HepG2 (cell line): Measurements from ENCODE around the gene ICAM3. TPM values are rescaled to one million over a fixed set of nuclear protein-coding genes. Genes with fewer than 3 reads are reported as not detected.
A peak's percentile ranks its signal among the peaks of the same experiment; 100 is the strongest.

Experiments
- AKAP8 ChIP-seq: sonication (generic); formaldehyde crosslinking; IDR thresholded peaks from 2 replicates; pipeline ENCODE4 v1.5.1; 2020; ENCODE audit warnings: mild to moderate bottlenecking, missing genetic modification reagents
- ARNT2 ChIP-seq: sonication (generic); formaldehyde crosslinking; IDR thresholded peaks from 2 replicates; pipeline ENCODE4 v1.8.0; 2022; ENCODE audit warnings: mild to moderate bottlenecking, low read depth, missing genetic modification reagents, moderate library complexity
- CCDC6 ChIP-seq: sonication (generic); formaldehyde crosslinking; IDR thresholded peaks from 2 replicates; pipeline ENCODE4 v1.8.1; 2022; ENCODE audit warnings: mild to moderate bottlenecking, missing genetic modification reagents, moderate library complexity
- GABPA ChIP-seq, 2 experiments: IDR thresholded peaks; 2 replicates each; pipeline ENCODE4 v1.6.1; 2011 to 2016; ENCODE audit warnings: low read depth in 2 of 2, low read length in 1 of 2, missing biosample characterization in 1 of 2, missing genetic modification characterization in 1 of 2
- RFX5 ChIP-seq: IDR thresholded peaks from 2 replicates; pipeline ENCODE4 v1.6.1; 2011; ENCODE audit warnings: low read depth, low read length, improper control_type of control experiment
- SMARCC2 ChIP-seq: fragments of 450-650 bp; IDR thresholded peaks from 2 replicates; pipeline ENCODE4 v1.6.1; 2017; ENCODE audit warnings: antibody characterized with exemption, mild to moderate bottlenecking
- THYN1 ChIP-seq: sonication (generic); formaldehyde crosslinking; IDR thresholded peaks from 2 replicates; pipeline ENCODE4 v1.8.1; 2023; ENCODE audit warnings: low read depth, mild to moderate bottlenecking, moderate library complexity, missing genetic modification reagents, borderline replicate concordance
- ZNF124 ChIP-seq: sonication (generic); formaldehyde crosslinking; IDR thresholded peaks from 2 replicates; pipeline ENCODE4 v1.4.0; 2020; ENCODE audit warnings: missing genetic modification reagents
- ZNF761 ChIP-seq: sonication (generic); formaldehyde crosslinking; conservative IDR thresholded peaks from 2 replicates; pipeline ENCODE4 v1.4.0; 2020; ENCODE audit warnings: mild to moderate bottlenecking, missing genetic modification reagents
- ZNF781 ChIP-seq: sonication (generic); formaldehyde crosslinking; IDR thresholded peaks from 2 replicates; pipeline ENCODE4 v1.5.1; 2020; ENCODE audit warnings: borderline replicate concordance, mild to moderate bottlenecking, missing genetic modification reagents; ENCODE audit errors: not compliant biosample characterization
- polyA plus RNA-seq, 8 experiments: library from polyadenylated mRNA; depleted of rRNA in 3 of 8; stranded (reverse) in 7 of 8; unstranded in 1 of 8; fragments of >200 nt; fragmentation: Illumina TruSeq in 4 of 8; extraction: Trizol in 4 of 8; gene quantifications; 2 replicates each; pipeline versions ENCODE4 v1.2.1 to v1.2.3, GENCODE V29; 2011 to 2016; ENCODE audit warnings: low read depth in 4 of 8, missing spikeins in 1 of 8, mixed read lengths in 1 of 8; ENCODE audit not compliant: insufficient read depth in 1 of 8
- total RNA-seq, 5 experiments: library from RNA; depleted of rRNA; stranded (reverse); fragments of >200 nt; fragmentation: Illumina TruSeq; extraction: Trizol; gene quantifications; 2 replicates each; pipeline ENCODE4 v1.2.3, GENCODE V29; 2016; ENCODE audit warnings: low read depth in 1 of 5
- TF ChIP-seq, protein P1 (sequence below): sonication (generic); IDR thresholded peaks from 2 replicates; pipeline ENCODE4 v1.6.1; 2016; ENCODE audit warnings: low read depth, borderline replicate concordance
- TF ChIP-seq, protein P2 (sequence below): sonication (generic); formaldehyde crosslinking; IDR thresholded peaks from 2 replicates; pipeline ENCODE4 v1.4.0; 2020; ENCODE audit warnings: missing genetic modification reagents, mild to moderate bottlenecking, borderline replicate concordance
- TF ChIP-seq, protein P3 (sequence below): sonication (generic); formaldehyde crosslinking; IDR thresholded peaks from 2 replicates; pipeline ENCODE4 v1.9.0; 2021; ENCODE audit warnings: missing genetic modification reagents, borderline replicate concordance
- TF ChIP-seq, protein P4 (sequence below): sonication (generic); formaldehyde crosslinking; IDR thresholded peaks from 2 replicates; pipeline ENCODE4 v1.4.0; 2020; ENCODE audit warnings: missing genetic modification reagents
- TF ChIP-seq, protein P5 (sequence below): sonication (generic); formaldehyde crosslinking; IDR thresholded peaks from 2 replicates; pipeline ENCODE4 v1.8.1; 2023; ENCODE audit warnings: missing genetic modification reagents, inconsistent platforms, borderline replicate concordance
- TF ChIP-seq, protein P6 (sequence below): sonication (generic); formaldehyde crosslinking; IDR thresholded peaks from 2 replicates; pipeline ENCODE4 v1.4.0; 2020; ENCODE audit warnings: missing genetic modification reagents

Gene ICAM3
- total and polyA plus RNA-seq, 2 of the 13 experiments (the other 11 are each of a cell fraction or from before 2014, with no cell fraction given): 14.1 to 21.0 TPM

DNA sequence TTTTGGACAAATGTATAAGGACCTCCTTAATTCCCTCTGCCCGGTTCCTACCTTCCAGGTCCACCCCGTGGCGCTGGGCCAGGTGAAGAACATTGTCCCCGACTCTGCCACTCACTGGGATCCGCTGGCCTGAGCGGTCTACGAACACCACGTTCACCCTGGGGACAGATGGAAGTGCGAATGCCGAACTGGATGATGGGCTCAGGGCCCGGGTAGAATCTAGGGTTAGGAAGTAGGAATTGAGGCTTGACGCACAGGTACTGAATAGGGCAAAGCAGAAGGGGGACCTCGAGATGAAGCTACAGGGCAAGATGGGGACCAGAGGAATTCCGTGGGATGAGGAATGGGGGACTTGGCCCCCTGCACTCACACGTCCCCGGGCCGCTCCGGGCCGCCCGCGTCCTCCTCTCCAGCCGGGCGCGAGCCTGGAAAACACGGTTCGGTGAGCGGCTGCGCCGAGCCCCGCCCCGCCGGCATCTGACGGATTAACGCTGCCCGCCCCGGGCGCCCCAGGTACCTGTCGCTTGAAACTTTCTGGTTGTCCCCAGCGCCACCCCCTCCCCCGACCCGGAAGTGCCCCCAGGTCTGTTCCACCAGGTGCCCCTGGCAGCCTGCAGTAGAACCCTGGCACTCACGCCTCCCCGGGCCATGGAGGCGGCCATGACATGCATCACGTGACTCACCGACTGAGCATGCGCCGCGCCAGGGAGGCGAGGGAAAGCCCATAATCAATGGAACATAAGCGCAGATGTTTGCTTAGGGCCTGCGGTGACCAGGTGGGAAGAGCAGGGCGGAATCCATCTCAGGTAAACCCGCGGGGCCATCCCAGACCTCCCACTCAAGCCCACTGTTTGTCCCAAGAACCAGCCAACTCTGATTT lies 23.8 kb downstream of the ICAM3 start, which contains the start of gene FDX2 (continued):
- TF ChIP-seq, protein P1, sequence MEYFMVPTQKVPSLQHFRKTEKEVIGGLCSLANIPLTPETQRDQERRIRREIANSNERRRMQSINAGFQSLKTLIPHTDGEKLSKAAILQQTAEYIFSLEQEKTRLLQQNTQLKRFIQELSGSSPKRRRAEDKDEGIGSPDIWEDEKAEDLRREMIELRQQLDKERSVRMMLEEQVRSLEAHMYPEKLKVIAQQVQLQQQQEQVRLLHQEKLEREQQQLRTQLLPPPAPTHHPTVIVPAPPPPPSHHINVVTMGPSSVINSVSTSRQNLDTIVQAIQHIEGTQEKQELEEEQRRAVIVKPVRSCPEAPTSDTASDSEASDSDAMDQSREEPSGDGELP: 0 out of 2 replicates have a peak, but pooled peaks have one; percentile 42
- TF ChIP-seq ZNF124 (CRISPR knock-in tag) (peak; percentile 26; the same call in 1 of the 2 replicates), RFX5 (no peak), ZNF761 (CRISPR knock-in tag) (peak; percentile 50; the same call in 1 of the 2 replicates), THYN1 (CRISPR knock-in tag) (no peak), GABPA (IDR thresholded peaks at IDR 0.05; ENCODE audit: low read depth, low read length) (peak; percentile 37), GABPA (CRISPR knock-in tag; IDR thresholded peaks at IDR 0.05; ENCODE audit: low read depth) (peak; percentile 65), CCDC6 (0 out of 2 replicates have a peak, but pooled peaks have one; percentile 25), AKAP8 (CRISPR knock-in tag) (no peak), ZNF781 (CRISPR knock-in tag) (peak; percentile 27), SMARCC2 (no peak), ARNT2 (CRISPR knock-in tag) (no peak)
- TF ChIP-seq, protein P2, sequence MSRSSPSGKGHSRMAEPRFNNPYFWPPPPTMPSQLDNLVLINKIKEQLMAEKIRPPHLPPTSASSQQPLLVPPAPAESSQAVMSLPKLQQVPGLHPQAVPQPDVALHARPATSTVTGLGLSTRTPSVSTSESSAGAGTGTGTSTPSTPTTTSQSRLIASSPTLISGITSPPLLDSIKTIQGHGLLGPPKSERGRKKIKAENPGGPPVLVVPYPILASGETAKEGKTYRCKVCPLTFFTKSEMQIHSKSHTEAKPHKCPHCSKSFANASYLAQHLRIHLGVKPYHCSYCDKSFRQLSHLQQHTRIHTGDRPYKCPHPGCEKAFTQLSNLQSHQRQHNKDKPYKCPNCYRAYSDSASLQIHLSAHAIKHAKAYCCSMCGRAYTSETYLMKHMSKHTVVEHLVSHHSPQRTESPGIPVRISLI (CRISPR knock-in tag): no peak
- TF ChIP-seq, protein P3, sequence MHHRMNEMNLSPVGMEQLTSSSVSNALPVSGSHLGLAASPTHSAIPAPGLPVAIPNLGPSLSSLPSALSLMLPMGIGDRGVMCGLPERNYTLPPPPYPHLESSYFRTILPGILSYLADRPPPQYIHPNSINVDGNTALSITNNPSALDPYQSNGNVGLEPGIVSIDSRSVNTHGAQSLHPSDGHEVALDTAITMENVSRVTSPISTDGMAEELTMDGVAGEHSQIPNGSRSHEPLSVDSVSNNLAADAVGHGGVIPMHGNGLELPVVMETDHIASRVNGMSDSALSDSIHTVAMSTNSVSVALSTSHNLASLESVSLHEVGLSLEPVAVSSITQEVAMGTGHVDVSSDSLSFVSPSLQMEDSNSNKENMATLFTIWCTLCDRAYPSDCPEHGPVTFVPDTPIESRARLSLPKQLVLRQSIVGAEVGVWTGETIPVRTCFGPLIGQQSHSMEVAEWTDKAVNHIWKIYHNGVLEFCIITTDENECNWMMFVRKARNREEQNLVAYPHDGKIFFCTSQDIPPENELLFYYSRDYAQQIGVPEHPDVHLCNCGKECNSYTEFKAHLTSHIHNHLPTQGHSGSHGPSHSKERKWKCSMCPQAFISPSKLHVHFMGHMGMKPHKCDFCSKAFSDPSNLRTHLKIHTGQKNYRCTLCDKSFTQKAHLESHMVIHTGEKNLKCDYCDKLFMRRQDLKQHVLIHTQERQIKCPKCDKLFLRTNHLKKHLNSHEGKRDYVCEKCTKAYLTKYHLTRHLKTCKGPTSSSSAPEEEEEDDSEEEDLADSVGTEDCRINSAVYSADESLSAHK (CRISPR knock-in tag): no peak
- TF ChIP-seq, protein P4, sequence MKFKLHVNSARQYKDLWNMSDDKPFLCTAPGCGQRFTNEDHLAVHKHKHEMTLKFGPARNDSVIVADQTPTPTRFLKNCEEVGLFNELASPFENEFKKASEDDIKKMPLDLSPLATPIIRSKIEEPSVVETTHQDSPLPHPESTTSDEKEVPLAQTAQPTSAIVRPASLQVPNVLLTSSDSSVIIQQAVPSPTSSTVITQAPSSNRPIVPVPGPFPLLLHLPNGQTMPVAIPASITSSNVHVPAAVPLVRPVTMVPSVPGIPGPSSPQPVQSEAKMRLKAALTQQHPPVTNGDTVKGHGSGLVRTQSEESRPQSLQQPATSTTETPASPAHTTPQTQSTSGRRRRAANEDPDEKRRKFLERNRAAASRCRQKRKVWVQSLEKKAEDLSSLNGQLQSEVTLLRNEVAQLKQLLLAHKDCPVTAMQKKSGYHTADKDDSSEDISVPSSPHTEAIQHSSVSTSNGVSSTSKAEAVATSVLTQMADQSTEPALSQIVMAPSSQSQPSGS (CRISPR knock-in tag): 0 out of 2 replicates have a peak, but pooled peaks have one; percentile 12
- TF ChIP-seq, protein P5, sequence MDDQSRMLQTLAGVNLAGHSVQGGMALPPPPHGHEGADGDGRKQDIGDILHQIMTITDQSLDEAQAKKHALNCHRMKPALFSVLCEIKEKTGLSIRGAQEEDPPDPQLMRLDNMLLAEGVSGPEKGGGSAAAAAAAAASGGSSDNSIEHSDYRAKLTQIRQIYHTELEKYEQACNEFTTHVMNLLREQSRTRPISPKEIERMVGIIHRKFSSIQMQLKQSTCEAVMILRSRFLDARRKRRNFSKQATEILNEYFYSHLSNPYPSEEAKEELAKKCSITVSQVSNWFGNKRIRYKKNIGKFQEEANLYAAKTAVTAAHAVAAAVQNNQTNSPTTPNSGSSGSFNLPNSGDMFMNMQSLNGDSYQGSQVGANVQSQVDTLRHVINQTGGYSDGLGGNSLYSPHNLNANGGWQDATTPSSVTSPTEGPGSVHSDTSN (CRISPR knock-in tag): no peak
- TF ChIP-seq, protein P6, sequence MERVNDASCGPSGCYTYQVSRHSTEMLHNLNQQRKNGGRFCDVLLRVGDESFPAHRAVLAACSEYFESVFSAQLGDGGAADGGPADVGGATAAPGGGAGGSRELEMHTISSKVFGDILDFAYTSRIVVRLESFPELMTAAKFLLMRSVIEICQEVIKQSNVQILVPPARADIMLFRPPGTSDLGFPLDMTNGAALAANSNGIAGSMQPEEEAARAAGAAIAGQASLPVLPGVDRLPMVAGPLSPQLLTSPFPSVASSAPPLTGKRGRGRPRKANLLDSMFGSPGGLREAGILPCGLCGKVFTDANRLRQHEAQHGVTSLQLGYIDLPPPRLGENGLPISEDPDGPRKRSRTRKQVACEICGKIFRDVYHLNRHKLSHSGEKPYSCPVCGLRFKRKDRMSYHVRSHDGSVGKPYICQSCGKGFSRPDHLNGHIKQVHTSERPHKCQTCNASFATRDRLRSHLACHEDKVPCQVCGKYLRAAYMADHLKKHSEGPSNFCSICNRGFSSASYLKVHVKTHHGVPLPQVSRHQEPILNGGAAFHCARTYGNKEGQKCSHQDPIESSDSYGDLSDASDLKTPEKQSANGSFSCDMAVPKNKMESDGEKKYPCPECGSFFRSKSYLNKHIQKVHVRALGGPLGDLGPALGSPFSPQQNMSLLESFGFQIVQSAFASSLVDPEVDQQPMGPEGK: peak; percentile 72
